D341Med (cell line): Measurements from ENCODE around the gene BCL3.
"Not testable (repeated sequence)": the region's sequence is repeated elsewhere in the genome, so short reads cannot be mapped to it uniquely, and the experiment has no call there.

Experiments used
- DNase-seq: peaks from one replicate; pipeline ENCODE4 v3.0.0; 2012; ENCODE audit warnings: low spot score

Gene BCL3

DNA sequence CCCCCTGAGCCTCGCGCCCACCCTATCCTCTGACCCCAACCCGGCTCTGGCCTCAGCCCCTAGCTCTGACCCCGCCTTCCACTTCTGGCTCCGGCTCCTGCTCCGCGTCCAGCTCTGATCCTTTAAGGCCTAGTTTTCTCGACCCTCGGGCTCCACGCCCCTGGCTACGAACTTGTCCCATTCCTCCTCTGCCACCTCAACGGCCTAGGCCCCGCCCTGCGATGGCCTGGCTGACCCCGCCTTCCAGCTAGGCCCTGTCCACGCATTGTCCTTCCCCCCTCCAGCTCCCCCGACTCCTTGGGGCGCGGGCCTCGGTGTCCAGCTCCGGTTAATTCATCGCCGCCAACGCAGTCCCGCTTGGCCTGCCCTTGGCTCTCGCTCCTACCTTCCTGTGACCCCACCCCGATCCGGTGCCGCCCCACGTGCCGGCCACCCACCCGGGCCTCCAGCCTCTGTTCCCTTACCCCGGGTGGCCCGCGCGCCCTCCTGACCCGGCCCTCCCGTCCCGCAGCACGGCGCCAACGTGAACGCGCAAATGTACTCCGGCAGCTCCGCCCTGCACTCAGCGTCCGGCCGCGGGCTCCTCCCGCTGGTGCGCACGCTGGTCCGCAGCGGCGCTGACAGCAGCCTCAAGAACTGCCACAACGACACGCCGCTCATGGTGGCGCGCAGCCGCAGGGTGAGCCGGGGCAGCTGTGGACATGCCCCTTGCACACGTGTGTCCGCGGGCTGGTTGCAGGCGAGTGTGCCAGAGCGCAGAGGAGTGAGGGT, 9.4 kb downstream of the BCL3 start:
- DNase-seq, result peak; percentile 36

DNA sequence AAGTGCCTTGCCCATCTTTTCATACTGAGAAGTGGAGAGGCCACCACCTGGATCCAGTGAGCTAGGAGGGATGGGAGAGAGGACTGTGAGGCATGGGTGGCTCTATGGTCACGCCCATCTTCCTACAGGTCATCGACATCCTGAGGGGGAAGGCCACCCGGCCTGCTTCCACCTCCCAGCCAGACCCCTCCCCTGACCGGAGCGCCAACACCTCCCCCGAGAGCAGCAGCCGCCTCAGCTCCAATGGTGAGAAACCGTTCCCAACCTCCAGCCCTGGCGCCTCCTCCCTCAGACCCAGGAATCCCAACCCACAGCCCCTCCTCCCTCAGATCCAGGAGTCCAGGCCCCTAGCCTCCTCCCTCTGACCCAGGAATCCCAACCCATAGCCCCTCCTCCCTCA, 10.1 kb downstream of the BCL3 start:
- peak; percentile 22 for DNase-seq

DNA sequence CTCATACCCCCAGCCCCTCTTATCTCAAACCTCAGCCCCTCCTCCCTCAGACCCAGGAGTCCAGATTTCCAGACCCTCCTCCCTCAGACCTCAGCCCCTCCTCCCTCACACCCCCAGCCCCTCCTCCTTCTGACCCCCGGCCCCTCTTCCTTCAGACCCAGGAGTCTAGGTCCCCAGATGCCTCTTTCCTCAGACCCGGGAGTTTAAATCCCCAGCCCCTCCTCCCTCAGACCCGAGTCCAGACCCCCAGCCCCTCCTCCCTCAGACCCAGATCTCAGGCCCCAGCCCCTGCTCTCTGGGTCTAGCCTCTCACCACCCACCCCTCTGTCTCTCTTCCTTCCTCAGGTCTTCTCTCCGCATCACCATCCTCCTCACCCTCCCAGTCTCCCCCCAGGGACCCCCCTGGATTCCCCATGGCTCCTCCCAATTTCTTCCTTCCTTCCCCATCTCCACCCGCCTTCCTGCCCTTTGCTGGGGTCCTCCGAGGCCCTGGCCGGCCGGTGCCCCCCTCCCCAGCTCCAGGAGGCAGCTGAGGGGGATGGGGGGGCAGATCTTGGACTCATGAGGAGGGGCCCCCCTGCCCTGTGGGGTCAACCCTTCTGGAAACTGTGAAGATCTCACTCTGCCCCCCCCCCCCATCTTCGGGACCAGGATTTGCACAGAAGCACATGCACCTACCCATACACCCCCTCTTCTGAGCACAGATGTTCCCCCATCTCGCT, 10.7 kb downstream of the BCL3 start:
- peak; percentile 21 for DNase-seq

DNA sequence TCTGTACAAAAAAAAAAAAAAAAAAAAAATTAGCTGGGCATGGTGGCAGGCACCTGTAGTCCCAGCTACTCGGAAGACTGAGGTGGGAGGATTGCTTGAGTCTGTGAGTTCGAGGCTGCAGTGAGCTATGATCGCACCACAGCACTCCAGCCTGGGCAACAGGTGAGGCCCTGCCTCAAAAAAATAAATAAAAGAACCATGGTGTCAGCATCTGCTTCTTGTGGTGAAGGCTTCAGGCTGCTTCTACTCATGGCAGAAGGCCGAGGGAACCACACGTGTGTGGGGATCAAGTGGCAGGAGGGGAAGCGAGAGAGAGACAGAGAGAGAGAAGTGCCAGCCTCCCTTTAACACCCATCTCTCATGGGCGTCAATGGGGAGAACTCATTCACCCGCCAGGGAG, 13.5 kb downstream of the BCL3 start:
- DNase-seq, result peak; percentile 10

DNA sequence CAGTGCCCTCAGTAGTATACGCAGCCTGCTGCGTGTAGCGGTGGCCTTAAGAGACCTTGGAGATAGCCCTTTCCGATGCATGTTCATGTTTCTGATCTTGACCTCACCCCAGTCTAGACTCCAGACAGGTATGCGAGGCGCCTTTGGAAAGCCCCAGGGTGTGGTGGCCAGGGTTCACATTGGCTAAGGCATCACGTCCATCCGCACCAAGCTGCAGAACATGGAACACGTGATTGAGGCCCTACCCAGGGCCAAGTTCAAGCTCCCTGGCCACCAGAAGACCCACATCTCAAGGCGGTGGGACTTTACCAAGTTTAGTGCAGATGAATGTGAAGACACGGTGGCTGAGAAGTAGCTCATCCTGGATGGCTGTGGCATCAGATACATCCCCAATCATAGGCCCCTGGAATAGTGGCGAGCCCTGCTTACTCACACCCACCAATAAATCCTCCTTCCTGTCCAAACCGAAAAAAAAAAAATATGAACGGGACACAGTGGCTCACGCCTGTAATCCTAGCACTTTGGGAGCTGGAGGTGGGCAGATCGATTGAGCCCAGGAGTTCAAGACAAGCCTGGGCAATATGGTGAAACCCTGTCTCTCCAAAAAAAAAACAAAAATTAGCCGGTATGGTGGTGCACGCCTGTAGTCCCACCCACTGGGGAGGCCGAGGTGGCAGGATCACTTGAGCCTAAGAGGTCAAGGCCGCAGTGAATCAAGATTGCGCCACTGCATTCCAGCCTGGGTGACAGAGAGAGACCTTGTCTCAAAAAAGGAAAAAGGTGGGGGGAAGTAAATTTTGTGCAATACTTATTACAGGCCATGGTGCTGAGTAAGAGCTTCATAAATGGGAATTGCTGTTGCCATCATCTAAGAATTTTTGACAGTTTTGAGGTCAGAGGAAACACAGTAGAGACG, 16.8 kb downstream of the BCL3 start:
- DNase-seq, result no peak

DNA sequence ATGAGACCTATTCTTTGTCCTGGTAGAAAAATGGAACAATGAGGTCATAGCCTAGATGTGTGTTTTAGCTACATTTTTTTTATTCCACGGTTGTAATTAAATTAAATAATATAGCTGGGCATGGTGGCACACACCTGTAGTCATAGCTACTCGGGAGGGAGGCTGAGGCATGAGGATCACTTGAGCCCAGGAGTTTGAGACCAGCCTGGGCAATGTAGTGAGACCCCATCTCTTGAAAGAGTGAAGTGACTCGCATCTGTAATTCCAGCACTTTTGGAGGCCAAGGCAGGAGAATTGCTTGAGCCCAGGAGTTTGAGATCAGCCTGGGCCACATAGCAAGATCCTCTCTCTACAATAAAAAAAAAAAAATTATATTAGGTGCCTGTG, 17.4 kb downstream of the BCL3 start:
- no peak for DNase-seq

DNA sequence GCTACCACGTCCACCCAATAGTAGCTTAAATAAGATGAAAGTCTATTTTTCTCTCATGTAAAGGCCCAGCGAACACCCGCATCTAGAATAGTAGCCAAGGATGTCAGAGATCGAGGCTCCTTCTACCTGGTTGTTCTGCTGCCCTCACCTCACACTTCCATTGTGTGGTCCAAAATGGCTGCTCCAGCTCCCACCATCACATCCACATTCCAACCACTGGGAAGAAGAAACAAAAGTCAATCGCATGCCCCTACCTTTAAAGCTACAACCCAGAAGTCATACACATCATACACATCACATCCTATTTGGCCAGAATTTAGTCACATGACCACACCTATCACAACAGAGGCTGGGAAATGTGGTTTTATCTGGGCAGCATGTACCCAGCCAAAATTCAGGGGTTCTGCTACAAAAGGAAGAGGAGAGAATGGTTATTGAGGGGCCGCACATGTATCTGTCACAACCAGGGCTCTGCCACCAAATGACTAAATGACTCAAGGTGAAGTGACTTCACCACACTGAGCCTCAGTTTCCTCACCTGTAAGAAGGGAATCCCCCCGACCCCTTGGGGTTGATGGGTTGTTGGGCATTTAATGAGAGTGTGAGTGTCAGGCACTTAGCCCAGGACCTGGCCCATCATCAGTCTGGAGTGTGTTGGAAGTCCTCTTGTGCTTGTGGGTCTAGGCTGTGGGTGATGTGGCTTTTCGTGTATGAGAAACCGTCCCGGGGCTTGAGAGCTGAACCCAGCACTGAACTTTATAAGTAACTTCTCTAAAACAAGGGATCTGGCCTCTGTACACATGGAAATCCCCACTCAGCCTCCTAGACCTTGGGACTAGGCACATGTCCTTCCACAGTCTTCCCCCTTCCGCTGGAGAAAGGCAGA, 19.0 kb downstream of the BCL3 start:
- no peak for DNase-seq

DNA sequence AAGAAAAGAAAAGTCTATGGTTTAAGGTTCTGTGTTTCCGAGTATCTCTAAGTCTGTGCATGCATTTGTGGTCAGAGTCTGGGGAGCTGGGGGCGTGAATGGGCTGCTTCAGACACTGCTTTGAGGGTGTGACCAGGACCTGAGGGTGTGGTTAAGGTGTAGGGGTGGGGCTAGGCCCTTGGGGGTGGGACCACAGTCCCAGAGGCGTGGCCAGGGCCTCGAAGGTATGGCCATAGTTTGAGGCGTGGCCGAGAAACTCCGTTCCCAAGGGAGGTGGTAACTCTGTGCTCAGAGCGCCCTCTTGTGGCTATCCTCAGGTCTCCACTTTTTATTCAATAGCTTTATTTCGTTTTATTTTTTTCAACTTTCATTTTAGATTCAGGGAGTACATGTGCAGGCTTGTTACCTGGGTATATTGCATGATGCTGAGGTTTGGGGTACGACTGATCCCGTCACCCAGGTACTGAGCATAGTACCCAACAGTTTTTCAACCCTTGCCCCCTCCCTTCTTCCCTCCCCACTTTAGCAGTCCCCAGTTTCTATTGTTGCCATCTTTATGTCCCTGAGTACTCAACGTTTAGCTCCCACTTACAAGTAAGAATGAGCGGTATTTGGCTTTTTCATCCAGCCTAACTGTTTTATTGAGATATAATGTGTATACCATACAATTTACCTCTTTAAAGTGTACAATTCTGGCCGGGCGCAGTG, 22.2 kb downstream of the BCL3 start:
- peak; percentile 97 for DNase-seq

DNA sequence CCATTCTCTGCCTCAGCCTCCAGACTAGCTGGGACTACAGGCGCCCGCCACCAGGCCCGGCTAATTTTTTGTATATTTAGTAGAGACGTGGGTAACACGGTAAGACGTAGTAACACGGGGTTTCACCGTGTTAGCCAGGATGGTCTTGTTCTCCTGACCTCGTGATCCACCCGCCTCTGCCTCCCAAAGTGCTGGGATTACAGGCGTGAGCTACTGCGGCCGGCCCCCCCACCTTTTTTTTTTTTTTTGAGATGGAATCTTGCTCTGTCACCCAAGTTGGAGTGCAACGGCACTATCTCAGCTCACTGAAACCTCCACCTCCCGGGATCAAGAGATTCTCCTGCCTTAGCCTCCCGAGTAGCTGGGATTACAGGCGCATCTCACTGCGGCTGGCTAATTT, 23.6 kb downstream of the BCL3 start:
- not testable (repeated sequence) for DNase-seq

DNA sequence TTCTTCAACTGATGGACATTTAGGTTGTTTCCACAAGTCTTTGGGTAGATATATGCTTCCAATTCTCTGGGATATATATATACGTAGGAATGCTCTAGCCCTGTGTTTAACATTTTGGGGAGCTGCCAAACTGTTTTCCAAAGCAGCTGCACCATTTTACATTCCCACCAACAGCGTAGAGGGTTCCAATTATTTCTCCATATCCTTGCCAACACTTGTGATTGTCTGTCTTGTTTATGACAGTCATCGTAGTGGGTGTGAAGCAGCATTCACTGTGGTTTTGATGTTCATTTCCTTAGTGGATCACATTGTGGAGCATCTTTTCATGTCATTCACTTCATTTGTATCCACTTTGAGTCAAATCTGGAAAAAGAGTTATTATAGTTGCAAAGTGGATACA, 24.5 kb downstream of the BCL3 start:
- DNase-seq, result no peak

DNA sequence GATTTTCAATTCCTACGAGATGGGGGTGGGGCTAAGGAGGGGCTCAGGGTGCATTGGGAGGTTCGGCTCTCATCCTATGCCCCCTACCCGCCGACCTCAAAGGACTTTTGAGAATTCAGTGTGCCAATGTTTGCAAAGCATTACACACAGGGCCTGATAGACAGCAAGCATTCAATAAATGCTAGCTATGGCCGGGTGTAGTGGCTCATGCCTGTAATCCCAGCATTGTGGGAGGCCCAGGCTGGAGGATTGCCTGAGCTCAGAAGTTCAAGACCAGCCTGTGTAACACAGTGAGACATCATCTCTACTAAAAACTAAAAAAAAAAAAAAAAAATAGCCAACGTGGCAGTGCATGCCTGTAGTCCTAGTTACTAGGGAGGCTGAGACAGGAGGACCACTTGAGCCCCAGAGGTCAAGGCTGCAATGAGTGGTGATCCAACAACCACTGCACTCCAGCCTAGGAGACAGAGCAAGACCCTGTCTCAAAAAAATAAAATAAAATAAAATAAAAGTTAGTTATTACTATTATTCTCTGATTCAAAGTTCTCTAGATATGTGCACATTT, 27.2 kb downstream of the BCL3 start:
- no peak for DNase-seq

DNA sequence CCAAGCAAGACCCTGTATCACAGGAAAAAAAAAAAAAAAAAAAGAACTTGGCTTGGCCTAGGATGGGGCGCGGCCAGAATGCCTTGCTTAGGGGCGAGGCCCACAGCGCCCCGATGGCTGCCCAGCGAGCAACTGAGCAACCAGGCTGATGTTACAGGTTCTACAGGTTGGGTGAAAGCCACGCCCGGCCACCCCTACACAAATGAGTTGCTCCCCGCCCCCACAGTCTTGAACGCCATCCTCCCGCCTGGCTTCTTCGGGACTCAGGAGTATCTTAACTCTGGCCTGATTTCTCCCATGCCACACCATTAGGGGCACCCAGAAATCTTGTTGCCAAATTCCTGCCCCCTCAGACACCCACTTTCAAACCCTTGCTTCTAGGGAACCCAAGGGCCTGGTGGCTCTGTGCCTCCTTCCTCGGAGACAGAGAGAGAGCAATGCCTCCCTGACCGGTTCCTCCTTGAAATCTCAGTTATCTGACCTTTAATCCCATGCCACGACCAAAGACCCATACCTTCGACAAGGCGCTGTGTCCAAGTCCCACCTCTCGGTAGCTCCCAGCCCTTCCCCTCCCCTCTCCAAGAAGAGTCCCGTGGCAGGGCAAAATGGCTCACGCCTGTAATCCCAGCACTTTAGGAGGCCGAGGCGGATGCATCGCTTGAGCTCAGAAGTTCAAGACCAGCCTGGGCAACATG, 28.0 kb downstream of the BCL3 start:
- peak; percentile 33 for DNase-seq

DNA sequence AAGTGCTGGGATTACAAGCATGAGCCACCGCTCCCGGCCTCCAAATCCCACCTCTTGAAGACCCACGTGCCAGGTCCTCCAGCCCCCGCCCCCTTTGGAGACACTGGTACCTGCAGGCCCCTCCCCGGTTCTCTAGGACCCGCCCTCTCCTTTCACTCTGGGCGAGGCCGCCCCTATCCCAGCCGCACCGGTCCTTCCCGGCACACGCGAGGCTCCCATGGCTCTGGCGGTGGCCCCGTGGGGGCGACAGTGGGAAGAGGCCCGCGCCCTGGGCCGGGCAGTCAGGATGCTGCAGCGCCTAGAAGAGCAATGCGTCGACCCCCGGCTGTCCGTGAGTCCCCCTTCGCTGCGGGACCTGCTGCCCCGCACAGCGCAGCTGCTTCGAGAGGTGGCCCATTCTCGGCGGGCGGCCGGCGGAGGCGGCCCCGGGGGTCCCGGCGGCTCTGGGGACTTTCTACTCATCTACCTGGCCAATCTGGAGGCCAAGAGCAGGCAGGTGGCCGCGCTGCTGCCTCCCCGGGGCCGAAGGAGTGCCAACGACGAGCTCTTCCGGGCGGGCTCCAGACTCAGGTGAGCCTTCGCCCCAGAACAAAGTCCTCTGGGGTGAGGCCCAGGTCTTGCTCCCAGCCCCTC, 29.3 kb downstream of the BCL3 start, which contains the start of gene CBLC:
TSS of gene CBLC (plus strand) at position 176 of the 633 bp plus-strand sequence. CDS start at position 218, 42 bp downstream.
- peak; percentile 34 for DNase-seq

DNA sequence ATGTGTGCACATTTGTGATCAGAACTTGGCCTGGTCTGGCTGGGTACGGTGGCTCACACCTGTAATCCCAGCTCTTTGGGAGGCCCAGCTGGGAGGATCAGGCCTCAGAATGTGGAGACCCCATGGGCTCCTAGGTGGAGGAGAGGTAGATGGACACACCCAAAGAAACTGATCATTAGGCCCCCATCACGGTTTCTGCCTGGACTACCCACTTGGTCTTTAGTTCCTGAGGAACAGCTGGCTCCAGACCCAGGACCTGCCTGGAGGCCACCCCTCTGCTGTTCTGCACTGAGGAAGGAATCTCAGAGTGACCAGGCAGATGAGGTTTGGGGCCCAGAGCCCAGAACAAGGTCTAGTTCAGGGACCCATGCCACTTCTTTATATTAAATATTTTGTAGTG, 30.6 kb downstream of the BCL3 start:
- no peak for DNase-seq

DNA sequence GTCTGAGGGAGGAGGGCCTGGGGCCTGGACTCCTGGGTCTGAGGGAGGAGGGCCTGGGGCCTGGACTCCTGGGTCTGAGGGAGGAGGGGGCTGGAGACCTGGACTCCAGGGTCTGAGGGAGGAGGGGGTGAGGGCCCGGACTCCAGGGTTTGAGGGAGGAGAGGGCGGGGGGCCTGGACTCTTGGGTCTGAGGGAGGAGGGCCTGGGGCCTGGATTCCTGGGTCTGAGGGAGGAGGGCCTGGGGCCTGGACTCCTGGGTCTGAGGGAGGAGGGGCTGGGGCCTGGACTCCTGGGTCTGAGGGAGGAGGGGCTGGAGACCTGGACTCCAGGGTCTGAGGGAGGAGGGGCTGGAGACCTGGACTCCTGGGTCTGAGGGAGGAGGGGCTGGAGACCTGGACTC, 33.2 kb downstream of the BCL3 start:
- DNase-seq, result not testable (repeated sequence)

DNA sequence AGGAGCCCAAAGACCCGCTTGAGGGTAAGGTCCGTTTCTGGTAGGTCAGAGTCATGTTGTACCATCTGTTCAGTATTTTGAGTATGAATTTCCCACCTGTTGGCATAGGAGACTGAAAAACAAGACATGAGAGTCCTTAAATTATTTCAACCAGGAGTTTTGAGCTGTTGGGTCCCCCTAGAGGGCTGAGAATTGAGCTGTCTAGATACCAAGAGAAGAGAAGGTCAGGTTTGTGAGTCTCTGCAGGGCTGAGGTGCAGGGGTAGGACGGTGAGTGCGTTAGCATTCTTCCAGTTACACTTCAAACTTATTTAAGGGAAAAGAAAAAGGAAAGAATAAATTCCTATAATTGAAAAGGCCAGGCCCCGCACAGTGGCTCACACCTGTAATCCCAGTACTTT, 34.2 kb downstream of the BCL3 start:
- DNase-seq, result no peak

DNA sequence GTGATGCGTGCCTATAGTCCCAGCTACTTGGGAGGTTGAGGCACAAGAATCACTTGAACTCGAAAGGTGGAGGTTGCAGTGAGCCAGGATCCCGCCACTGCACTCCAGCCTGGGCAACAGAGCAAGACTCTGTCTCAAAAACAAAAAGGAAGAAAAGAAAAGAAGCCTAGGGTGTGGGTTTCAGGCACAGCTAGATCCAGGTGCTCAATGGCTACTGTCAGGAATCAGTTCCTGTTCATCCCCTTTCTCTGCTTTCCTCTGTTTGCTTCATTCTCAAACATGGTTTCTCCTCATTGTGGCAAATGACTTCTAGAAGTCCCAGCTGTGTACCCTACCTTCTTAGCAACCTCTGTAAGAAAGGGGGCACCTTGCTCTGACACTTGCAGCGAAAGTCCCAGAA, 35.0 kb downstream of the BCL3 start:
- DNase-seq, result no peak

DNA sequence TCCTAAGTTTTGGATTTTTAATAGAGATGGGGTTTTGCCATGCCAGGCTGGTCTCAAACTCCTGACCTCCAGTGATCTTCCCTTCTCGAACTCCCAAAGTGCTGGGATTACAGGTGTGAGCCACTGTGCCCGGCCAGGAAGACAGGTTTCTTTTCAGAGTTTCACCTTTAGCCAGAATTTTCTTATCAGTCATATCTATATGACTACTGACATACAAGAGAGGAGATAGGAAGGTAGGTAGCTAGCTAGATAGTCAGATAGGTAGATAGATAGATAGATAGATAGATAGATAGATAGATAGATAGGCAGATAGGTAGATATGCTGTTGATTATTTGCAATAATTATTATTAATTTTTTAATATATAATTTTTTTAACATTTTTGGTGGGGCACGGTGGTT, 36.8 kb downstream of the BCL3 start:
- DNase-seq, result no peak

DNA sequence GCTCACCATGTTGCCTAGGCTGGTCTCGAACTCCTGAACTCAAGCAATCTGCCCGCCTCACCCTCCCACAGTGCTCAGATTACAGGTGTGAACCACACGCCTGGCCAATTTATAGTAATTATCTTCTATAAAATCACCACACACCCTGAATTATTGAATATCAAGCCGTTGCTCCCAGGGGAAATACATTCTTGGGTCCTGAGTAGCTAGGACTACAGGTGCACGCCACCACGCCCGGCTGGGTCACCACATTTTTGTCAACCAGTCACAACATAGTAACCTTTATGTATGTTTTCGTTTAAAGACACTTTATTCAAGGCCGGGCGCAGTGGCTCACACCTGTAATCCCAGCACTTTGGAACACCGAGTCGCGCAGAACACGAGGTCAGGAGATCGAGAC, 37.5 kb downstream of the BCL3 start:
- no peak for DNase-seq
